Activated CD4-positive, CD25-positive, alpha-beta regulatory T cell treated with anti-CD3 and anti-CD28 coated beads, Interleukin-2, amount 50 U/mL, for 24 hours (primary cell): ENCODE measurements around the gene TRIM44.

ENCODE experiments used
- ATAC-seq, 2 donors: fragments of 150-1000 bp; cut with Tn5 transposase; one replicate each; pipeline ENCODE4 v1.10.0; 2021; ENCODE audit warnings: mild to moderate bottlenecking in 1 of 2, moderate library complexity in 1 of 2

Gene TRIM44

GRCh38 chr11:35792846-35793192 is 130.2 kb downstream of the TRIM44 start:
- ATAC-seq: no peak

GRCh38 chr11:35794333-35794732 is 131.8 kb downstream of the TRIM44 start:
- ATAC-seq: no peak

- no peak for ATAC-seq
Observed at GRCh38 chr11:35794850-35795249, 132.3 kb downstream of the TRIM44 start.

GRCh38 chr11:35796562-35796961 is 134.0 kb downstream of the TRIM44 start:
- ATAC-seq: no peak

GRCh38 chr11:35798423-35798822 is 135.8 kb downstream of the TRIM44 start:
- ATAC-seq: no peak

GRCh38 chr11:35798983-35799382 is 136.4 kb downstream of the TRIM44 start:
- no peak for ATAC-seq

GRCh38 chr11:35799655-35800054 is 137.1 kb downstream of the TRIM44 start:
- no peak for ATAC-seq

GRCh38 chr11:35800970-35801953 is 138.7 kb downstream of the TRIM44 start:
- ATAC-seq: no peak

- ATAC-seq: no peak
Observed at GRCh38 chr11:35802221-35802620, 139.6 kb downstream of the TRIM44 start.

GRCh38 chr11:35802672-35803071 is 140.1 kb downstream of the TRIM44 start:
- no peak for ATAC-seq

GRCh38 chr11:35803115-35803514 is 140.5 kb downstream of the TRIM44 start:
- no peak for ATAC-seq

- no peak for ATAC-seq
Observed at GRCh38 chr11:35804451-35805040, 142.0 kb downstream of the TRIM44 start.

- no peak for ATAC-seq
Observed at GRCh38 chr11:35809561-35809960, 147.0 kb downstream of the TRIM44 start.

- no peak for ATAC-seq
Observed at GRCh38 chr11:35810045-35810645, 147.6 kb downstream of the TRIM44 start.

- no peak for ATAC-seq
Observed at GRCh38 chr11:35811783-35812182, 149.2 kb downstream of the TRIM44 start.

GRCh38 chr11:35812828-35813227 is 150.3 kb downstream of the TRIM44 start:
- ATAC-seq: no peak

- no peak for ATAC-seq
Observed at GRCh38 chr11:35814081-35814695, 151.6 kb downstream of the TRIM44 start.

GRCh38 chr11:35814720-35815305 is 152.2 kb downstream of the TRIM44 start:
- no peak for ATAC-seq

GRCh38 chr11:35815556-35816315 is 153.2 kb downstream of the TRIM44 start:
- ATAC-seq: no peak

GRCh38 chr11:35820614-35821013 is 158.0 kb downstream of the TRIM44 start:
- ATAC-seq: no peak

GRCh38 chr11:35822815-35823495 is 160.4 kb downstream of the TRIM44 start:
- ATAC-seq: no peak
